ENCODE data around the gene ASMTL. TPM values are rescaled to one million over a fixed set of nuclear protein-coding genes. Genes with fewer than 3 reads are reported as not detected.
A peak's percentile ranks its signal among the peaks of the same experiment; 100 is the strongest.

Gene ASMTL
- total RNA-seq, 2 donors from 2014 or later = 30.8 to 43.5 TPM

GRCh38 chrX:1391370-1391706 is 61.4 kb downstream of the ASMTL start:
- Histone ChIP-seq H3K9me3 (no peaks in the 10 kb centered on the region), H3K4me1 (ENCODE audit: control insufficient read depth in 1 of 2, low read depth in 2 of 2) (peaks cover 17 to 38% of the 10 kb centered on the region in 2 donors), H3K27ac (peak overlapping the region; percentile 94 to 99), H3K4me3 (peak overlapping the region; percentile 93), H3K27me3 (replicated peaks; ENCODE audit: insufficient read depth) (no peaks in the 10 kb centered on the region), H3K36me3 (peaks cover 40% of the 10 kb centered on the region)
- no peak for TF ChIP-seq CTCF (IDR thresholded peaks at IDR 0.05)
- no peak for ATAC-seq (ENCODE audit: insufficient number of reproducible peaks, low FRiP score, low read depth)
- DNase-seq (ENCODE audit: low spot score) = no peak

GRCh38 chrX:1390621-1391369 is 61.9 kb downstream of the ASMTL start:
- Histone ChIP-seq H3K27me3 (replicated peaks; ENCODE audit: insufficient read depth) (no peaks in the 10 kb centered on the region), H3K27ac (peak overlapping the region; percentile 94 to 99), H3K4me1 (ENCODE audit: control insufficient read depth in 1 of 2, low read depth in 2 of 2) (peaks cover 17 to 38% of the 10 kb centered on the region in 2 donors), H3K9me3 (no peaks in the 10 kb centered on the region), H3K36me3 (peaks cover 45% of the 10 kb centered on the region), H3K4me3 (peak overlapping the region; percentile 93)
- ATAC-seq (ENCODE audit: insufficient number of reproducible peaks, low FRiP score, low read depth) = no peak
- no peak for DNase-seq (ENCODE audit: low spot score)
- no peak for TF ChIP-seq CTCF (IDR thresholded peaks at IDR 0.05)

GRCh38 chrX:1389993-1390285 is 62.8 kb downstream of the ASMTL start:
- H3K4me1 ChIP-seq (ENCODE audit: control insufficient read depth in 1 of 2, low read depth in 2 of 2) = peaks cover 17 to 37% of the 10 kb centered on the region in 2 donors
- H3K27ac ChIP-seq = no peak overlapping the region
- no peak for ATAC-seq (ENCODE audit: insufficient number of reproducible peaks, low FRiP score, low read depth)
- TF ChIP-seq CTCF (IDR thresholded peaks at IDR 0.05) = no peak
- no peaks in the 10 kb centered on the region for H3K9me3 ChIP-seq
- peaks cover 52% of the 10 kb centered on the region for H3K36me3 ChIP-seq
- H3K27me3 ChIP-seq (replicated peaks; ENCODE audit: insufficient read depth) = no peaks in the 10 kb centered on the region
- DNase-seq (ENCODE audit: low spot score) = no peak
- H3K4me3 ChIP-seq = no peak overlapping the region

GRCh38 chrX:1389181-1389992 is 63.3 kb downstream of the ASMTL start:
- ATAC-seq (ENCODE audit: insufficient number of reproducible peaks, low FRiP score, low read depth) = no peak
- TF ChIP-seq CTCF (IDR thresholded peaks at IDR 0.05) = no peak
- H3K36me3 ChIP-seq = peaks cover 56% of the 10 kb centered on the region
- DNase-seq (ENCODE audit: low spot score) = no peak
- no peaks in the 10 kb centered on the region for H3K9me3 ChIP-seq
- peaks cover 17 to 32% of the 10 kb centered on the region in 2 donors for H3K4me1 ChIP-seq (ENCODE audit: control insufficient read depth in 1 of 2, low read depth in 2 of 2)
- no peak overlapping the region for H3K27ac ChIP-seq
- H3K4me3 ChIP-seq = no peak overlapping the region
- H3K27me3 ChIP-seq (replicated peaks; ENCODE audit: insufficient read depth) = no peaks in the 10 kb centered on the region

- Histone ChIP-seq H3K4me1 (ENCODE audit: control insufficient read depth in 1 of 2, low read depth in 2 of 2) (peaks cover 17 to 26% of the 10 kb centered on the region in 2 donors), H3K4me3 (no peak overlapping the region), H3K36me3 (peaks cover 56% of the 10 kb centered on the region), H3K27me3 (replicated peaks; ENCODE audit: insufficient read depth) (no peaks in the 10 kb centered on the region), H3K27ac (no peak overlapping the region), H3K9me3 (no peaks in the 10 kb centered on the region)
- DNase-seq (ENCODE audit: low spot score) (no peak), ATAC-seq (ENCODE audit: insufficient number of reproducible peaks, low FRiP score, low read depth) (no peak)
- no peak for TF ChIP-seq CTCF (IDR thresholded peaks at IDR 0.05)
These were observed 64.1 kb downstream of the ASMTL start for GRCh38 chrX:1388651-1389050.

Data from thoracic aorta (tissue), 2 donors.